H9 (cell line): ENCODE data around the gene GARNL3. TPM values are rescaled to one million over a fixed set of nuclear protein-coding genes. Genes with fewer than 3 reads are reported as not detected.
A peak's percentile ranks its signal among the peaks of the same experiment; 100 is the strongest.

Source experiments
- DNase-seq: peaks from one replicate; pipeline ENCODE4 v3.0.0-alpha.2; 2017
- H2AFZ ChIP-seq: one replicate; pipeline ENCODE4 v1.6.1; 2013; ENCODE audit warnings: mild to moderate bottlenecking, low read length, control low read depth, moderate library complexity
- H2AK5ac ChIP-seq: 2 replicates; pipeline ENCODE4 v1.6.1; 2013; ENCODE audit warnings: low read length, control low read depth, mixed read lengths; ENCODE audit not compliant: insufficient read length
- H2BK120ac ChIP-seq: one replicate; pipeline ENCODE4 v1.6.1; 2013; ENCODE audit warnings: low read depth, mild to moderate bottlenecking, low read length, control low read depth, inconsistent platforms; ENCODE audit not compliant: poor library complexity, severe bottlenecking
- H2BK12ac ChIP-seq: 2 replicates; pipeline ENCODE4 v1.6.1; 2013; ENCODE audit warnings: low read length, control low read depth, mixed read lengths, low read depth; ENCODE audit not compliant: insufficient read length
- H2BK15ac ChIP-seq: 2 replicates; pipeline ENCODE4 v1.6.1; 2013; ENCODE audit warnings: low read depth, low read length, control low read depth
- H2BK20ac ChIP-seq: one replicate; pipeline ENCODE4 v1.6.1; 2013; ENCODE audit warnings: low read depth, mild to moderate bottlenecking, low read length, control low read depth, inconsistent platforms; ENCODE audit not compliant: poor library complexity, severe bottlenecking
- H2BK5ac ChIP-seq: 2 replicates; pipeline ENCODE4 v1.6.1; 2013; ENCODE audit warnings: low read length, control low read depth, mixed read lengths; ENCODE audit not compliant: insufficient read length
- H3K14ac ChIP-seq: 2 replicates; pipeline ENCODE4 v1.6.1; 2013; ENCODE audit warnings: low read length, control low read depth; ENCODE audit not compliant: insufficient read depth
- H3K18ac ChIP-seq: 2 replicates; pipeline ENCODE4 v1.6.1; 2013; ENCODE audit warnings: low read depth, mild to moderate bottlenecking, mixed read lengths, low read length, control low read depth; ENCODE audit not compliant: insufficient read length
- H3K23ac ChIP-seq: 2 replicates; pipeline ENCODE4 v1.6.1; 2013; ENCODE audit warnings: low read length, control low read depth, mixed read lengths, low read depth; ENCODE audit not compliant: insufficient read length
- H3K23me2 ChIP-seq: 2 replicates; pipeline ENCODE4 v1.6.1; 2013; ENCODE audit warnings: low read depth, mild to moderate bottlenecking, mixed read lengths, low read length, control low read depth; ENCODE audit not compliant: insufficient read length, poor library complexity, severe bottlenecking
- H3K27ac ChIP-seq: 2 replicates; pipeline ENCODE4 v1.5.1; 2013; ENCODE audit warnings: low read length, control low read depth, mixed read lengths, low read depth; ENCODE audit not compliant: insufficient read length
- H3K27me3 ChIP-seq: 2 replicates; pipeline ENCODE4 v1.6.1; 2013; ENCODE audit warnings: low read length, control low read depth, inconsistent platforms; ENCODE audit not compliant: insufficient read depth
- H3K4ac ChIP-seq: 2 replicates; pipeline ENCODE4 v1.6.1; 2013; ENCODE audit warnings: low read depth, mild to moderate bottlenecking, control low read depth, inconsistent platforms, low read length, moderate library complexity
- H3K4me1 ChIP-seq: 2 replicates; pipeline ENCODE4 v1.6.1; 2013; ENCODE audit warnings: low read length, control low read depth, inconsistent platforms; ENCODE audit not compliant: insufficient read depth
- H3K4me2 ChIP-seq: 2 replicates; pipeline ENCODE4 v1.6.1; 2013; ENCODE audit warnings: low read length, control low read depth, mixed read lengths; ENCODE audit not compliant: insufficient read length, insufficient read depth
- H3K56ac ChIP-seq: 2 replicates; pipeline ENCODE4 v1.6.1; 2013; ENCODE audit warnings: low read depth, mild to moderate bottlenecking, mixed read lengths, low read length, control low read depth; ENCODE audit not compliant: insufficient read length
- H3K79me1 ChIP-seq: 2 replicates; pipeline ENCODE4 v1.6.1; 2013; ENCODE audit warnings: low read depth, mild to moderate bottlenecking, moderate library complexity, low read length, control low read depth, inconsistent platforms; ENCODE audit not compliant: insufficient read depth, poor library complexity, severe bottlenecking
- H3K79me2 ChIP-seq: 2 replicates; pipeline ENCODE4 v1.6.1; 2013; ENCODE audit warnings: low read length, control low read depth, inconsistent platforms; ENCODE audit not compliant: insufficient read depth
- H3K9ac ChIP-seq: 2 replicates; pipeline ENCODE4 v1.6.1; 2013; ENCODE audit warnings: low read length, control low read depth, mixed read lengths; ENCODE audit not compliant: insufficient read length; ENCODE audit errors: extremely low read depth
- H3K9me3 ChIP-seq: one replicate; pipeline ENCODE4 v1.6.1; 2013; ENCODE audit warnings: low read depth, low read length, inconsistent platforms; ENCODE audit not compliant: control insufficient read depth
- H3T11ph ChIP-seq: one replicate; pipeline ENCODE4 v1.6.1; 2013; ENCODE audit warnings: mild to moderate bottlenecking, low read length, control low read depth, inconsistent platforms
- H4K20me1 ChIP-seq: one replicate; pipeline ENCODE4 v1.6.1; 2013; ENCODE audit not compliant: control insufficient read depth, insufficient read length, insufficient read depth
- H4K5ac ChIP-seq: 2 replicates; pipeline ENCODE4 v1.6.1; 2013; ENCODE audit warnings: low read depth, mild to moderate bottlenecking, mixed read lengths, low read length, control low read depth; ENCODE audit not compliant: insufficient read length
- H4K8ac ChIP-seq: replicated peaks from 2 replicates; pipeline ENCODE4 v1.6.1; 2013; ENCODE audit warnings: low read length, control low read depth, mixed read lengths, low read depth; ENCODE audit not compliant: insufficient read length
- H4K91ac ChIP-seq: 2 replicates; pipeline ENCODE4 v1.6.1; 2013; ENCODE audit warnings: low read depth, mild to moderate bottlenecking, moderate library complexity, mixed read lengths, low read length, control low read depth; ENCODE audit not compliant: insufficient read length
- H3K27ac Mint-ChIP-seq, 3 experiments: 2 replicates in 2 of 3; 3 replicates in 1 of 3; pipeline ENCODE4 v1.8.0; 2020 to 2021; ENCODE audit warnings: mixed read lengths in 3 of 3, mild to moderate bottlenecking in 1 of 3, moderate library complexity in 1 of 3
- H3K27me3 Mint-ChIP-seq: 2 replicates; pipeline ENCODE4 v1.8.0; 2021; ENCODE audit warnings: low read depth, mild to moderate bottlenecking, moderate library complexity, mixed read lengths
- H3K36me3 Mint-ChIP-seq, 3 experiments: 2 replicates in 2 of 3; 3 replicates in 1 of 3; pipeline ENCODE4 v1.8.0; 2020 to 2021; ENCODE audit warnings: low read depth in 3 of 3, mixed read lengths in 3 of 3; ENCODE audit not compliant: insufficient read depth in 1 of 3
- H3K4me1 Mint-ChIP-seq, 2 experiments: 2 replicates each; pipeline ENCODE4 v1.8.0; 2020; ENCODE audit warnings: mixed read lengths in 2 of 2
- H3K4me3 Mint-ChIP-seq, 2 experiments: 2 replicates in 1 of 2; 3 replicates in 1 of 2; pipeline ENCODE4 v1.8.0; 2020 to 2021; ENCODE audit warnings: mild to moderate bottlenecking in 2 of 2, mixed read lengths in 2 of 2, moderate library complexity in 1 of 2
- H3K9me3 Mint-ChIP-seq, 2 experiments: 2 replicates in 1 of 2; 3 replicates in 1 of 2; pipeline ENCODE4 v1.8.0; 2020; ENCODE audit warnings: mild to moderate bottlenecking in 2 of 2, mixed read lengths in 2 of 2, moderate library complexity in 1 of 2
- CTCF ChIP-seq: fragments of 200-600 bp; sonication (generic); conservative IDR thresholded peaks from 3 replicates; pipeline ENCODE4 v1.8.0; 2021; ENCODE audit warnings: antibody characterized with exemption, mild to moderate bottlenecking
- WGBS: extraction: QIAGEN DNeasy Blood & Tissue Kit; methylation state at CpG from one replicate; pipeline ENCODE4 v1.1.7; 2013; ENCODE audit warnings: missing lambda C conversion rate, low lambda C conversion rate, mixed read lengths; ENCODE audit not compliant: insufficient read length; ENCODE audit errors: extremely low coverage; 5-methylcytosine and 5-hydroxymethylcytosine counted together
- total RNA-seq: library from RNA; stranded (reverse); gene quantifications from 2 replicates; pipeline ENCODE4 v1.2.1, GENCODE V29; 2021

GARNL3 gene
- total RNA-seq, 1 experiment from 2014 or later = 8.7 TPM

- Histone ChIP-seq H2AK5ac (no peak overlapping the region), H3K4me2 (no peak overlapping the region), H2BK5ac (no peak overlapping the region), H3K4me1 (no peaks in the 10 kb centered on the region), H3K23me2 (no peaks in the 10 kb centered on the region), H3K9me3 (no peaks in the 10 kb centered on the region), H3K56ac (no peak overlapping the region), H2AFZ (no peak overlapping the region), H2BK20ac (no peak overlapping the region), H2BK120ac (no peak overlapping the region), H3K23ac (no peak overlapping the region), H3K79me1 (no peaks in the 10 kb centered on the region), H4K91ac (no peak overlapping the region), H4K20me1 (no peaks in the 10 kb centered on the region), H4K8ac (no peak overlapping the region), H3K27ac (no peak overlapping the region), H3K79me2 (no peaks in the 10 kb centered on the region), H3K14ac (no peak overlapping the region), H3K9ac (no peak overlapping the region), H3K27me3 (no peaks in the 10 kb centered on the region), H3K18ac (no peak overlapping the region), H4K5ac (no peak overlapping the region), H3T11ph (no peak overlapping the region), H2BK15ac (no peak overlapping the region), H2BK12ac (no peak overlapping the region), H3K4ac (no peak overlapping the region)
- Mint-ChIP-seq H3K4me1 (peaks cover 24 to 29% of the 10 kb centered on the region in 2 experiments), H3K9me3 (no peaks in the 10 kb centered on the region), H3K27ac (peak overlapping the region in 2 of 3 experiments; percentile 19 to 42; a peak in 3 of 7 replicates), H3K27me3 (peaks cover 3% of the 10 kb centered on the region), H3K36me3 (no peaks in the 10 kb centered on the region; a peak in 1 of 7 replicates), H3K4me3 (no peak overlapping the region; a peak in 1 of 5 replicates)
- WGBS = no CpG with 5 or more reads among the region's 6 CpGs
- DNase-seq = no peak
- TF ChIP-seq CTCF = no peak
Observed at GRCh38 chr9:127368852-127369402, 104.4 kb downstream of the GARNL3 start.
